Liver (tissue), 9 donors: ENCODE data around the gene AKAP13. TPM values are rescaled to one million over a fixed set of nuclear protein-coding genes. Genes with fewer than 3 reads are reported as not detected.

Source experiments
- DNase-seq: peaks from one replicate; pipeline ENCODE4 v3.0.0-alpha.2; 2017; ENCODE audit warnings: low spot score
- H3K27ac ChIP-seq, 2 donors: one replicate each; pipeline ENCODE4 v1.7.0; 2013; ENCODE audit warnings: inconsistent platforms in 2 of 2, low read length in 2 of 2, control low read depth in 1 of 2, low read depth in 1 of 2, mild to moderate bottlenecking in 1 of 2
- H3K27me3 ChIP-seq, 4 donors: one replicate each; pipeline versions ENCODE4 v1.6.1 to v1.7.0; 2013; ENCODE audit warnings: low read length in 3 of 4, inconsistent platforms in 1 of 4, mild to moderate bottlenecking in 1 of 4, moderate library complexity in 1 of 4; ENCODE audit not compliant: control insufficient read depth in 4 of 4, insufficient read depth in 4 of 4
- H3K36me3 ChIP-seq, 4 donors: one replicate each; pipeline versions ENCODE4 v1.6.1 to v1.7.0; 2013; ENCODE audit warnings: low read length in 3 of 4, mild to moderate bottlenecking in 3 of 4, low read depth in 1 of 4, moderate library complexity in 1 of 4; ENCODE audit not compliant: control insufficient read depth in 4 of 4, insufficient read depth in 3 of 4
- H3K4me1 ChIP-seq, 4 donors: one replicate each; pipeline versions ENCODE4 v1.6.1 to v1.7.0; 2013; ENCODE audit warnings: low read length in 3 of 4, mild to moderate bottlenecking in 3 of 4, moderate library complexity in 1 of 4; ENCODE audit not compliant: control insufficient read depth in 4 of 4, insufficient read depth in 4 of 4
- H3K4me3 ChIP-seq, 3 donors: one replicate each; pipeline versions ENCODE4 v1.6.1 to v1.7.0; 2013; ENCODE audit warnings: low read length in 3 of 3, control low read depth in 1 of 3, low read depth in 1 of 3, mild to moderate bottlenecking in 1 of 3
- H3K9ac ChIP-seq, 2 donors: one replicate each; pipeline ENCODE4 v1.7.0; 2013; ENCODE audit warnings: low read length in 2 of 2, mild to moderate bottlenecking in 2 of 2, moderate library complexity in 2 of 2, control low read depth in 1 of 2, low read depth in 1 of 2
- H3K9me3 ChIP-seq, 4 donors: one replicate each; pipeline versions ENCODE4 v1.6.1 to v1.7.0; 2013; ENCODE audit warnings: low read length in 3 of 4; ENCODE audit not compliant: control insufficient read depth in 4 of 4
- CTCF ChIP-seq: fragments of 150-350 bp; IDR thresholded peaks from 2 replicates; pipeline ENCODE4 v1.5.1; 2017; ENCODE audit warnings: improper control_type of control experiment, low read depth, low read length; ENCODE audit not compliant: missing input control
- EGR1 ChIP-seq, 2 donors: IDR thresholded peaks; 2 replicates each; pipeline ENCODE4 v1.6.1; 2016 to 2018; ENCODE audit warnings: antibody characterized with exemption in 2 of 2, low read depth in 2 of 2
- FOXA1 ChIP-seq: IDR thresholded peaks from 2 replicates; pipeline ENCODE4 v1.6.1; 2016; ENCODE audit warnings: antibody characterized with exemption
- FOXA2 ChIP-seq: IDR thresholded peaks from 2 replicates; pipeline ENCODE4 v1.6.1; 2016; ENCODE audit warnings: antibody characterized with exemption
- GABPA ChIP-seq, 2 donors: IDR thresholded peaks in 1 of 2; conservative IDR thresholded peaks in 1 of 2; 2 replicates each; pipeline ENCODE4 v1.6.1; 2016; ENCODE audit warnings: antibody characterized with exemption in 2 of 2, mild to moderate bottlenecking in 1 of 2, moderate library complexity in 1 of 2
- HNF4A ChIP-seq, 2 donors: conservative IDR thresholded peaks; 2 replicates each; pipeline ENCODE4 v1.6.1; 2016; ENCODE audit warnings: antibody characterized with exemption in 2 of 2, mild to moderate bottlenecking in 2 of 2
- JUND ChIP-seq, 2 donors: IDR thresholded peaks; 2 replicates each; pipeline ENCODE4 v1.6.1; 2016; ENCODE audit warnings: antibody characterized with exemption in 2 of 2
- NR2F2 ChIP-seq: IDR thresholded peaks from 2 replicates; pipeline ENCODE4 v1.6.1; 2016; ENCODE audit warnings: antibody characterized with exemption
- REST ChIP-seq: IDR thresholded peaks from 2 replicates; pipeline ENCODE4 v1.6.1; 2016; ENCODE audit warnings: antibody characterized with exemption, mild to moderate bottlenecking
- RXRA ChIP-seq, 2 donors: IDR thresholded peaks; 2 replicates each; pipeline ENCODE4 v1.6.1; 2017 to 2018; ENCODE audit warnings: antibody characterized with exemption in 2 of 2, mild to moderate bottlenecking in 1 of 2
- SP1 ChIP-seq: IDR thresholded peaks from 2 replicates; pipeline ENCODE4 v1.6.1; 2018; ENCODE audit warnings: antibody characterized with exemption, mild to moderate bottlenecking
- YY1 ChIP-seq: IDR thresholded peaks from 2 replicates; pipeline ENCODE4 v1.6.1; 2016; ENCODE audit warnings: antibody characterized with exemption, mild to moderate bottlenecking
- WGBS: extraction: QIAGEN DNeasy Blood & Tissue Kit; methylation state at CpG from one replicate; pipeline ENCODE4 v1.1.7; 2013; 5-methylcytosine and 5-hydroxymethylcytosine counted together
- polyA plus RNA-seq, 2 donors: library from polyadenylated mRNA; stranded (reverse) in 1 of 2; unstranded in 1 of 2; fragments of 200-250 nt in 1 of 2; fragments of >200 nt in 1 of 2; fragmentation: Nextera tagmentation in 1 of 2; extraction: Ambion mirVana in 1 of 2; gene quantifications; one replicate each; pipeline versions ENCODE4 v1.2.1 to v1.2.3, GENCODE V29; 2013 to 2015
- total RNA-seq, 2 donors: library from RNA; depleted of rRNA; stranded (reverse); fragments of >200 nt; gene quantifications; one replicate each; pipeline ENCODE4 v1.2.3, GENCODE V29; 2014
- TF ChIP-seq, protein P1 (sequence below): IDR thresholded peaks from 2 replicates; pipeline ENCODE4 v1.6.1; 2016; ENCODE audit warnings: antibody characterized with exemption
- TF ChIP-seq, protein P2 (sequence below): IDR thresholded peaks from 2 replicates; pipeline ENCODE4 v1.6.1; 2016; ENCODE audit warnings: antibody characterized with exemption
- TF ChIP-seq, protein P3 (sequence below): IDR thresholded peaks from 2 replicates; pipeline ENCODE4 v1.6.1; 2016; ENCODE audit warnings: antibody characterized with exemption
- donor health status: healthy.
- donor health status: healthy.
- donor health status: healthy.
- donor health status: healthy.
- donor health status: healthy.

Gene AKAP13
- total and polyA plus RNA-seq, 4 donors = 18.6 to 92.3 (median 37.4) TPM

GRCh38 chr15:85598718-85599398 is 218.5 kb downstream of the AKAP13 start:
- no peak for DNase-seq
- H3K27ac ChIP-seq = no peak overlapping the region
- no peak for TF ChIP-seq HNF4A (conservative IDR thresholded peaks at IDR 0.05)
- TF ChIP-seq, protein P1, sequence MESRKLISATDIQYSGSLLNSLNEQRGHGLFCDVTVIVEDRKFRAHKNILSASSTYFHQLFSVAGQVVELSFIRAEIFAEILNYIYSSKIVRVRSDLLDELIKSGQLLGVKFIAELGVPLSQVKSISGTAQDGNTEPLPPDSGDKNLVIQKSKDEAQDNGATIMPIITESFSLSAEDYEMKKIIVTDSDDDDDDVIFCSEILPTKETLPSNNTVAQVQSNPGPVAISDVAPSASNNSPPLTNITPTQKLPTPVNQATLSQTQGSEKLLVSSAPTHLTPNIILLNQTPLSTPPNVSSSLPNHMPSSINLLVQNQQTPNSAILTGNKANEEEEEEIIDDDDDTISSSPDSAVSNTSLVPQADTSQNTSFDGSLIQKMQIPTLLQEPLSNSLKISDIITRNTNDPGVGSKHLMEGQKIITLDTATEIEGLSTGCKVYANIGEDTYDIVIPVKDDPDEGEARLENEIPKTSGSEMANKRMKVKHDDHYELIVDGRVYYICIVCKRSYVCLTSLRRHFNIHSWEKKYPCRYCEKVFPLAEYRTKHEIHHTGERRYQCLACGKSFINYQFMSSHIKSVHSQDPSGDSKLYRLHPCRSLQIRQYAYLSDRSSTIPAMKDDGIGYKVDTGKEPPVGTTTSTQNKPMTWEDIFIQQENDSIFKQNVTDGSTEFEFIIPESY = no peak
- no peak for TF ChIP-seq REST
- no peak for TF ChIP-seq CTCF
- TF ChIP-seq NR2F2 = no peak
- TF ChIP-seq SP1 = no peak
- TF ChIP-seq, protein P2, sequence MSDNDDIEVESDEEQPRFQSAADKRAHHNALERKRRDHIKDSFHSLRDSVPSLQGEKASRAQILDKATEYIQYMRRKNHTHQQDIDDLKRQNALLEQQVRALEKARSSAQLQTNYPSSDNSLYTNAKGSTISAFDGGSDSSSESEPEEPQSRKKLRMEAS = no peak
- H3K36me3 ChIP-seq = peaks cover 0 to 13% (median 4%) of the 10 kb centered on the region in 4 donors
- WGBS = 90% methylated on average over 5 of the region's 5 CpGs
- H3K9me3 ChIP-seq = no peaks in the 10 kb centered on the region
- no peak overlapping the region for H3K4me3 ChIP-seq
- peaks cover 5 to 21% (median 10%) of the 10 kb centered on the region in 4 donors for H3K4me1 ChIP-seq
- no peak overlapping the region for H3K9ac ChIP-seq
- H3K27me3 ChIP-seq = no peaks in the 10 kb centered on the region

GRCh38 chr15:85600001-85600400 is 219.6 kb downstream of the AKAP13 start:
- H3K9ac ChIP-seq = no peak overlapping the region
- H3K36me3 ChIP-seq = peaks cover 0 to 13% (median 4%) of the 10 kb centered on the region in 4 donors
- no peak overlapping the region for H3K27ac ChIP-seq
- H3K4me3 ChIP-seq = no peak overlapping the region
- peaks cover 0 to 10% (median 5%) of the 10 kb centered on the region in 4 donors for H3K4me1 ChIP-seq
- no peak for DNase-seq
- WGBS = 94% methylated on average over 2 of the region's 2 CpGs
- H3K27me3 ChIP-seq = no peaks in the 10 kb centered on the region
- no peaks in the 10 kb centered on the region for H3K9me3 ChIP-seq
- TF ChIP-seq CTCF = no peak
- no peak for TF ChIP-seq SP1
- TF ChIP-seq FOXA2 = no peak
- no peak for TF ChIP-seq GABPA (IDR thresholded peaks at IDR 0.05 in 1 of 2, conservative IDR thresholded peaks at IDR 0.05 in 1 of 2)
- TF ChIP-seq HNF4A (conservative IDR thresholded peaks at IDR 0.05) = no peak
- TF ChIP-seq JUND (IDR thresholded peaks at IDR 0.05) = no peak
- TF ChIP-seq EGR1 (IDR thresholded peaks at IDR 0.05; ENCODE audit: low read depth in 2 of 2) = no peak
- no peak for TF ChIP-seq RXRA (IDR thresholded peaks at IDR 0.05)
- TF ChIP-seq, protein P3, sequence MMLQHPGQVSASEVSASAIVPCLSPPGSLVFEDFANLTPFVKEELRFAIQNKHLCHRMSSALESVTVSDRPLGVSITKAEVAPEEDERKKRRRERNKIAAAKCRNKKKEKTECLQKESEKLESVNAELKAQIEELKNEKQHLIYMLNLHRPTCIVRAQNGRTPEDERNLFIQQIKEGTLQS = no peak
- no peak for TF ChIP-seq NR2F2
- TF ChIP-seq, protein P1 = no peak
- no peak for TF ChIP-seq YY1
- TF ChIP-seq FOXA1 = no peak
